Measurements from ENCODE around the gene GMCL1.

GMCL1 gene

DNA sequence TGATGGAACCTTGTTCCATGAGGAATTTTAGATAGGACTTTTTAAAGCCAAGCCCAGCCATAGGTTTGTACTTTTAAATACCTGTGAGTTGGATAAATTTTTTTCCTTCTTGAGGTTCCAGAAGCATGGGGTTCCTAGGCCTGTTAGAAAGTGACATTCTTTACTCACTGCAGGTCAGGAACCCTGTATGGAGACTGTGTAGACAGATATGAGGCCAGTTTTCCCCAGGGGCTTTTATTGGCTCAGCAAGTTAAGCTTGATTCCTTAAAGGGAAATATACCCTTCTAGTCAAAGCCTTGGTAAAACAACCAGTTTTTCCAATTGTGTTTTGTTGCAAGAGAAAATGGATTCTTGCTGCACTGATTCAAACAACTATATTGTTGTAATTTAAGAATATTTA, 38.4 kb upstream of the GMCL1 start:
- peaks cover 8% of the 10 kb centered on the region for H3K4me1 ChIP-seq (ENCODE audit: insufficient read depth, low read length, severe bottlenecking)
- no peak overlapping the region for H3K4me3 ChIP-seq (ENCODE audit: low read depth, low read length, poor library complexity, severe bottlenecking)
- no peaks in the 10 kb centered on the region for H3K9me3 ChIP-seq (ENCODE audit: low read length)
- TF ChIP-seq, protein P1, sequence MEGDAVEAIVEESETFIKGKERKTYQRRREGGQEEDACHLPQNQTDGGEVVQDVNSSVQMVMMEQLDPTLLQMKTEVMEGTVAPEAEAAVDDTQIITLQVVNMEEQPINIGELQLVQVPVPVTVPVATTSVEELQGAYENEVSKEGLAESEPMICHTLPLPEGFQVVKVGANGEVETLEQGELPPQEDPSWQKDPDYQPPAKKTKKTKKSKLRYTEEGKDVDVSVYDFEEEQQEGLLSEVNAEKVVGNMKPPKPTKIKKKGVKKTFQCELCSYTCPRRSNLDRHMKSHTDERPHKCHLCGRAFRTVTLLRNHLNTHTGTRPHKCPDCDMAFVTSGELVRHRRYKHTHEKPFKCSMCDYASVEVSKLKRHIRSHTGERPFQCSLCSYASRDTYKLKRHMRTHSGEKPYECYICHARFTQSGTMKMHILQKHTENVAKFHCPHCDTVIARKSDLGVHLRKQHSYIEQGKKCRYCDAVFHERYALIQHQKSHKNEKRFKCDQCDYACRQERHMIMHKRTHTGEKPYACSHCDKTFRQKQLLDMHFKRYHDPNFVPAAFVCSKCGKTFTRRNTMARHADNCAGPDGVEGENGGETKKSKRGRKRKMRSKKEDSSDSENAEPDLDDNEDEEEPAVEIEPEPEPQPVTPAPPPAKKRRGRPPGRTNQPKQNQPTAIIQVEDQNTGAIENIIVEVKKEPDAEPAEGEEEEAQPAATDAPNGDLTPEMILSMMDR (IDR thresholded peaks at IDR 0.05; ENCODE audit: low read length), result no peak
- no peak for TF ChIP-seq EZH2 (IDR thresholded peaks at IDR 0.05; ENCODE audit: borderline replicate concordance, low read length)
- H3K9ac ChIP-seq (ENCODE audit: low read length), result no peak overlapping the region
- H3K36me3 ChIP-seq (ENCODE audit: insufficient read depth, low read length), result no peaks in the 10 kb centered on the region
- H3K4me2 ChIP-seq (ENCODE audit: low read length), result no peak overlapping the region
- H4K20me1 ChIP-seq (ENCODE audit: insufficient read depth, low read length), result no peaks in the 10 kb centered on the region
- peaks cover 5% of the 10 kb centered on the region; the same call in 1 of the 2 replicates for H3K27me3 ChIP-seq (ENCODE audit: insufficient read depth, low read length)
- no peaks in the 10 kb centered on the region for H3K79me2 ChIP-seq (ENCODE audit: insufficient read depth, low read length)
- H3K9me2 ChIP-seq (ENCODE audit: low read depth, low read length), result no peaks in the 10 kb centered on the region
- H2AFZ ChIP-seq (ENCODE audit: low read length), result no peak overlapping the region
- H3K27ac ChIP-seq (ENCODE audit: low read depth, low read length, poor library complexity, severe bottlenecking), result no peak overlapping the region
- H3F3A ChIP-seq (ENCODE audit: insufficient read depth, low read length), result no peaks in the 10 kb centered on the region

DNA sequence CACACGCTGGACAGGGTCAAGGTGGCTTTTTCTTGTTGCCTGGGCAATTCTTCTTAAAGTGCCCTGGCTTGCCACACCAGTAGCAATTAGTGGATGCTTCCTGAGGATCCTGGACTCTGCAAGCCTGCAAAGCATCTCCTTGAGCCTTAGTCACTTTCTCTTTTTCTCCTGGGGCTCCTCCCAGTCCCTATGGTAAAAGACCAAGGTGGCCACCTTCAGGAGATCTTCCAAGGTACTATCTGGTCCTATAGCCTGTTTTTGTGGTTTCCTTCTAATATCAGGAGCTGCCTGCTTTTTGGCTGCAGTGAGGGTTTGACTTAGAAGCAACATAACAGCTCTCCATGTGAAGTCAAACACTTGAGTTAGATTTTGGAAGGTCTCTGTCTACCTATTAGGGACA, 33.3 kb upstream of the GMCL1 start:
- no peaks in the 10 kb centered on the region for H3F3A ChIP-seq (ENCODE audit: insufficient read depth, low read length)
- no peak overlapping the region for H3K4me2 ChIP-seq (ENCODE audit: low read length)
- H3K36me3 ChIP-seq (ENCODE audit: insufficient read depth, low read length), result no peaks in the 10 kb centered on the region; the same call in 1 of the 2 replicates
- H4K20me1 ChIP-seq (ENCODE audit: insufficient read depth, low read length), result no peaks in the 10 kb centered on the region
- H2AFZ ChIP-seq (ENCODE audit: low read length), result no peak overlapping the region
- no peak overlapping the region for H3K27ac ChIP-seq (ENCODE audit: low read depth, low read length, poor library complexity, severe bottlenecking)
- no peaks in the 10 kb centered on the region for H3K4me1 ChIP-seq (ENCODE audit: insufficient read depth, low read length, severe bottlenecking)
- no peaks in the 10 kb centered on the region for H3K79me2 ChIP-seq (ENCODE audit: insufficient read depth, low read length)
- no peaks in the 10 kb centered on the region for H3K9me3 ChIP-seq (ENCODE audit: low read length)
- no peak overlapping the region for H3K4me3 ChIP-seq (ENCODE audit: low read depth, low read length, poor library complexity, severe bottlenecking)
- H3K9me2 ChIP-seq (ENCODE audit: low read depth, low read length), result no peaks in the 10 kb centered on the region
- TF ChIP-seq EZH2 (IDR thresholded peaks at IDR 0.05; ENCODE audit: borderline replicate concordance, low read length), result no peak
- TF ChIP-seq, protein P1 (IDR thresholded peaks at IDR 0.05; ENCODE audit: low read length), result no peak
- H3K27me3 ChIP-seq (ENCODE audit: insufficient read depth, low read length), result peaks cover 4% of the 10 kb centered on the region
- H3K9ac ChIP-seq (ENCODE audit: low read length), result no peak overlapping the region

DNA sequence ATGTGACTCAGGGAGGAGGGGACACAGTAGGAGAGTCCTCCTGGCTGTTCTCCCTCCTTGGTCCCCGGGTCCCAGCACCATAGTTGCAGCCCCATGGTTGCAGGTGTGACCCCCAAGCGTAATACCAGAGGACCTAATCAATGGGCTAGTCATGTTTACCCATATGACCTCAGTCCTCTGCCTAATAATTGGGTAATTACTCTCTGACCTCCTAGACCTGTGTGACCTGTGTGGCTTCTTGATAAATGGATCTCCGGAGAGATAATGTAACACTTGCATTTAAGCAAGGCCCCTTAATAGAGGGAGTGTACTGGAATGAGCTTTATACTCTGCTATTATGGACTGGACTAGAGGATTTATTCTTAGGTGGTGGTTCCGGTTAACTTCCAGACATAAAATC, 32.2 kb upstream of the GMCL1 start:
- Histone ChIP-seq H3F3A (ENCODE audit: insufficient read depth, low read length) (no peaks in the 10 kb centered on the region), H3K4me3 (ENCODE audit: low read depth, low read length, poor library complexity, severe bottlenecking) (no peak overlapping the region), H3K27ac (ENCODE audit: low read depth, low read length, poor library complexity, severe bottlenecking) (no peak overlapping the region), H3K27me3 (ENCODE audit: insufficient read depth, low read length) (peaks cover 4% of the 10 kb centered on the region), H4K20me1 (ENCODE audit: insufficient read depth, low read length) (no peaks in the 10 kb centered on the region), H3K9me2 (ENCODE audit: low read depth, low read length) (no peaks in the 10 kb centered on the region), H2AFZ (ENCODE audit: low read length) (no peak overlapping the region), H3K4me2 (ENCODE audit: low read length) (no peak overlapping the region), H3K79me2 (ENCODE audit: insufficient read depth, low read length) (no peaks in the 10 kb centered on the region), H3K36me3 (ENCODE audit: insufficient read depth, low read length) (no peaks in the 10 kb centered on the region; the same call in 1 of the 2 replicates), H3K4me1 (ENCODE audit: insufficient read depth, low read length, severe bottlenecking) (no peaks in the 10 kb centered on the region), H3K9ac (ENCODE audit: low read length) (no peak overlapping the region), H3K9me3 (ENCODE audit: low read length) (no peaks in the 10 kb centered on the region)
- no peak for TF ChIP-seq EZH2 (IDR thresholded peaks at IDR 0.05; ENCODE audit: borderline replicate concordance, low read length)
- TF ChIP-seq, protein P1 (IDR thresholded peaks at IDR 0.05; ENCODE audit: low read length), result no peak
